Measurements from ENCODE around the gene HMGCS2. TPM values are rescaled to one million over a fixed set of nuclear protein-coding genes. Genes with fewer than 3 reads are reported as not detected.
A peak's percentile ranks its signal among the peaks of the same experiment; 100 is the strongest.

The HMGCS2 gene
- polyA plus RNA-seq, 2 of the 4 experiments (the other 2 are of a cell fraction): not detected

- TF ChIP-seq HMGXB4 (CRISPR knock-in tag; IDR thresholded peaks at IDR 0.05; ENCODE audit: borderline replicate concordance): no peak
- no peak for TF ChIP-seq NPAS2 (CRISPR knock-in tag; IDR thresholded peaks at IDR 0.05; ENCODE audit: borderline replicate concordance)
- TF ChIP-seq FOXS1 (CRISPR knock-in tag; IDR thresholded peaks at IDR 0.05): no peak
- no peak for TF ChIP-seq EHF (CRISPR knock-in tag; IDR thresholded peaks at IDR 0.05)
- no peak for TF ChIP-seq RARB (CRISPR knock-in tag; IDR thresholded peaks at IDR 0.05)
Observed at GRCh38 chr1:119743776-119744597, 24.7 kb downstream of the HMGCS2 start (continued).

GRCh38 chr1:119743308-119743707 is 25.4 kb downstream of the HMGCS2 start:
- Histone ChIP-seq H3K4me1 (no peaks in the 10 kb centered on the region), H3K4me3 (no peak overlapping the region), H3K9me3 (no peaks in the 10 kb centered on the region), H3K4me2 (no peak overlapping the region), H3K27ac (no peak overlapping the region)
- ChIA-PET POLR2A (no interaction called here), CTCF (interaction anchor here (0.8 to 4.2 kb wide), 13 partner anchors 9 to 79 kb away, joined by 3 to 32 read pairs (median 6); partner anchors contain the start of gene PHGDH)
- peak in 1 of 2 experiments; percentile 35; a peak in 1 of 6 replicates for ATAC-seq
- no peak for FAIRE-seq
- WGBS (ENCODE audit: missing lambda C conversion rate): no CpG with 5 or more reads among the region's 3 CpGs
- TF ChIP-seq, protein P1, sequence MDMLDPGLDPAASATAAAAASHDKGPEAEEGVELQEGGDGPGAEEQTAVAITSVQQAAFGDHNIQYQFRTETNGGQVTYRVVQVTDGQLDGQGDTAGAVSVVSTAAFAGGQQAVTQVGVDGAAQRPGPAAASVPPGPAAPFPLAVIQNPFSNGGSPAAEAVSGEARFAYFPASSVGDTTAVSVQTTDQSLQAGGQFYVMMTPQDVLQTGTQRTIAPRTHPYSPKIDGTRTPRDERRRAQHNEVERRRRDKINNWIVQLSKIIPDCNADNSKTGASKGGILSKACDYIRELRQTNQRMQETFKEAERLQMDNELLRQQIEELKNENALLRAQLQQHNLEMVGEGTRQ (IDR thresholded peaks at IDR 0.05): no peak
- TF ChIP-seq FOXS1 (CRISPR knock-in tag; IDR thresholded peaks at IDR 0.05) (no peak), MAZ (IDR thresholded peaks at IDR 0.05; ENCODE audit: borderline replicate concordance, low read depth, low read length) (no peak), POLR2A (IDR thresholded peaks at IDR 0.05; ENCODE audit: low read length) (no peak), POLR2AphosphoS2 (conservative IDR thresholded peaks at IDR 0.05; ENCODE audit: low read length) (no peak)
- DNase-seq (ENCODE audit: low read depth in 1 of 2, low spot score in 1 of 2): no peak

DNA sequence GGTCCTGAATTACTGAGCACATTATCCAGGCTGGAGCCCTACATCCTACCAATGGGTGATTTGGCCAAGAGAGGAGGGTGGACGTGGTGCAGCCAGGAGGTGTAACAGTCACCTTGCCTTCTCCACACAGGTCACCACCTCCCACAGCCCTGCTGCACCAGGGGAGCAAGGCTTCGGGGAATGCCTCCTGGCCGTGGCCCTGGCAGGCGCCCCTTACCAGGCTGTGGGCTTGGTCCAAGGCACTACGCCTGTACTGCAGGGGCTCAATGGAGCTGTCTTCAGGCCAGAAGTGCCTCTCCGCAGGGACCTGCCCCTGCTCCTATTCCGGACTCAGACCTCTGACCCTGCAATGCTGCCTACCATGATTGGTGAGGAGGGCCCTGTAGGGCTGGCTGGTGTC is 26.0 kb downstream of the HMGCS2 start:
- DNase-seq (ENCODE audit: low read depth in 1 of 2, low spot score in 1 of 2): no peak
- H3K27ac ChIP-seq: no peak overlapping the region
- H3K4me2 ChIP-seq: no peak overlapping the region
- 60% methylated on average over 1 of the region's 7 CpGs for WGBS (ENCODE audit: missing lambda C conversion rate)
- no peak overlapping the region for H3K4me3 ChIP-seq
- no peaks in the 10 kb centered on the region for H3K9me3 ChIP-seq
- ChIA-PET POLR2A (no interaction called here), CTCF (interaction anchor here (1.2 to 4.2 kb wide), 6 partner anchors 8 to 78 kb away, joined by 3 to 32 read pairs (median 6); partner anchors contain the start of gene PHGDH)
- ATAC-seq: no peak
- no peak for TF ChIP-seq NR3C1 (IDR thresholded peaks at IDR 0.05)
- no peak for TF ChIP-seq PHF8 (IDR thresholded peaks at IDR 0.05; ENCODE audit: borderline replicate concordance, low read depth)
- no peak for TF ChIP-seq TP53 (CRISPR knock-in tag; IDR thresholded peaks at IDR 0.05)
- TF ChIP-seq NFE2L2 (conservative IDR thresholded peaks at IDR 0.05; ENCODE audit: low read length): no peak
- TF ChIP-seq CHD4 (IDR thresholded peaks at IDR 0.05; ENCODE audit: borderline replicate concordance): no peak
- TF ChIP-seq REST (IDR thresholded peaks at IDR 0.05): no peak
- TF ChIP-seq POLR2AphosphoS2 (conservative IDR thresholded peaks at IDR 0.05; ENCODE audit: low read length): no peak
- no peak for TF ChIP-seq JUNB (IDR thresholded peaks at IDR 0.05)
- TF ChIP-seq, protein P2, sequence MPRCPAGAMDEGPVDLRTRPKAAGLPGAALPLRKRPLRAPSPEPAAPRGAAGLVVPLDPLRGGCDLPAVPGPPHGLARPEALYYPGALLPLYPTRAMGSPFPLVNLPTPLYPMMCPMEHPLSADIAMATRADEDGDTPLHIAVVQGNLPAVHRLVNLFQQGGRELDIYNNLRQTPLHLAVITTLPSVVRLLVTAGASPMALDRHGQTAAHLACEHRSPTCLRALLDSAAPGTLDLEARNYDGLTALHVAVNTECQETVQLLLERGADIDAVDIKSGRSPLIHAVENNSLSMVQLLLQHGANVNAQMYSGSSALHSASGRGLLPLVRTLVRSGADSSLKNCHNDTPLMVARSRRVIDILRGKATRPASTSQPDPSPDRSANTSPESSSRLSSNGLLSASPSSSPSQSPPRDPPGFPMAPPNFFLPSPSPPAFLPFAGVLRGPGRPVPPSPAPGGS (IDR thresholded peaks at IDR 0.05): no peak
- FAIRE-seq: no peak
- H3K4me1 ChIP-seq: no peaks in the 10 kb centered on the region

All from A549 (cell line).